ENCODE data around the gene TAP1. TPM values are rescaled to one million over a fixed set of nuclear protein-coding genes. Genes with fewer than 3 reads are reported as not detected.
A peak's percentile ranks its signal among the peaks of the same experiment; 100 is the strongest.

The TAP1 gene
- total and polyA plus RNA-seq, 8 donors = 7.8 to 32.1 (median 15.2) TPM

DNA sequence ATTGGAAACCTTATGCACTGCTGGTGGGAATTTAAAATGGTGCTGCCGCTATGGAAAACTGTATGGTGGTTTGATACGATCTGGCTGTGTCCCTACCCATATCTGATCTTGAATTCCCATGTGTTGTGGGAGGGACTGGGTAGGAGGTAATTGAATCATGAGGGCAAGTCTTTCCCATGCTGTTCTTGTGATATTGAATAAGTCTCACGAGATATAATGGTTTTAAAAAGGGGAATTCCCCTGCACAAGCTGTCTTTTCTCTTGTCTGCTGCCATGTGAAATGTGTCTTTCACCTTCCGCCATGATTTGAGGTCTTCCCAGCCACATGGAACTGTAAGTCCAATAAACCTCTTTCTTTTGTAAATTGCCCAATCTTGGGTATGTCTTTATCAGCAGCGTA, 19.8 kb downstream of the TAP1 start:
- Histone ChIP-seq H3K27me3 (no peaks in the 10 kb centered on the region), H3K9me3 (no peaks in the 10 kb centered on the region), H3K4me1 (peaks cover 0 to 3% (median 0%) of the 10 kb centered on the region in 3 donors), H3K36me3 (peaks cover 0 to 8% (median 7%) of the 10 kb centered on the region in 3 donors), H3K4me3 (no peak overlapping the region), H3K27ac (no peak overlapping the region)
- intact Hi-C loops (cut with DNase I) = no loop called here
- no peak for FAIRE-seq
- WGBS, 2 donors = 83 to 87% methylated on average over 5 of the region's 5 CpGs
- no peak for ATAC-seq
- no peak for DNase-seq
- TF ChIP-seq, protein P1, sequence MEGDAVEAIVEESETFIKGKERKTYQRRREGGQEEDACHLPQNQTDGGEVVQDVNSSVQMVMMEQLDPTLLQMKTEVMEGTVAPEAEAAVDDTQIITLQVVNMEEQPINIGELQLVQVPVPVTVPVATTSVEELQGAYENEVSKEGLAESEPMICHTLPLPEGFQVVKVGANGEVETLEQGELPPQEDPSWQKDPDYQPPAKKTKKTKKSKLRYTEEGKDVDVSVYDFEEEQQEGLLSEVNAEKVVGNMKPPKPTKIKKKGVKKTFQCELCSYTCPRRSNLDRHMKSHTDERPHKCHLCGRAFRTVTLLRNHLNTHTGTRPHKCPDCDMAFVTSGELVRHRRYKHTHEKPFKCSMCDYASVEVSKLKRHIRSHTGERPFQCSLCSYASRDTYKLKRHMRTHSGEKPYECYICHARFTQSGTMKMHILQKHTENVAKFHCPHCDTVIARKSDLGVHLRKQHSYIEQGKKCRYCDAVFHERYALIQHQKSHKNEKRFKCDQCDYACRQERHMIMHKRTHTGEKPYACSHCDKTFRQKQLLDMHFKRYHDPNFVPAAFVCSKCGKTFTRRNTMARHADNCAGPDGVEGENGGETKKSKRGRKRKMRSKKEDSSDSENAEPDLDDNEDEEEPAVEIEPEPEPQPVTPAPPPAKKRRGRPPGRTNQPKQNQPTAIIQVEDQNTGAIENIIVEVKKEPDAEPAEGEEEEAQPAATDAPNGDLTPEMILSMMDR (IDR thresholded peaks at IDR 0.05) = no peak

DNA sequence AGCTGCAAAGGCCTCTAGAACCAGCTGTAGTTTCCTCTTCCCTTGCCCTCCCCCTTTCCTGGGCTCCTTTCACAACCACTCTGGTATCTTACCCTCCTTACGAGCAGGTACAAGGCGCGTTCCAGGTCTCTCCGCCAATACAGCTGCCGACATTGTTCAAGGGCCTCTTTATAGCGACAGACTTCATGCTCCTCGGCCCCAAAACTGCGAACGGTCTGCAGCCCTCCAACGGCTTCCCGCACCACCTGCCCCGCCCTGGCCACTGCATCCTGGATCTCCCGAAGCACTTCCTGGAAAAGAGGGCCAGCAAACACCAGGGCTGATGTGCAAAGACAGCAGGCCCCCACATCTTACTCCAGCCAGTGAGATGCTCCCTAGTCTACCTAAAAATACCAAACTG, 21.0 kb downstream of the TAP1 start:
- intact Hi-C loops (cut with DNase I) = no loop called here
- no peak for DNase-seq

DNA sequence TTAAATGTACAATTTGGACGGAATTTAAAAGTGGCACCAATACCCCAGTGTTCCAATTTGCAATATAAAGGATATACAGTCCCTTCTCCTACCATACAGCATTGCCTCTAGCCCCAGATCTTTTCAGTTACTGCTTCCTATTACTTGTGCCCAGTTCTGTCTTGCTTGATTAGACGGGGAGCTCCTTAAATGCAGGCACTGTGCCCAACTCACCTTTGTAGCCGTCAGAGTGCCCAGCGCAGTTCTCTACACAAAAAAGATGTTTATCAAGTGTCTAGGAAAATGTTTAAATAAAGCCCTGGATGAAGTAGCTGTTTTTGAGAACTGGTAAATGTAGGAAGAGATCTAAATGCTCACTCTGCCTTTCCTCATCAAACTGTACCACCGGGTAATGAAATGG, 22.6 kb downstream of the TAP1 start:
- peaks cover 0 to 8% (median 7%) of the 10 kb centered on the region in 3 donors for H3K36me3 ChIP-seq
- FAIRE-seq (no peak), DNase-seq (no peak), ATAC-seq (no peak)
- TF ChIP-seq, protein P1 (IDR thresholded peaks at IDR 0.05) = no peak
- no peaks in the 10 kb centered on the region for H3K4me1 ChIP-seq
- intact Hi-C loops (cut with DNase I) = no loop called here
- no peak overlapping the region for H3K4me3 ChIP-seq
- no peaks in the 10 kb centered on the region for H3K9me3 ChIP-seq
- 85 to 87% methylated on average over 5 of the region's 5 CpGs for WGBS, 2 donors
- H3K27ac ChIP-seq = no peak overlapping the region
- no peaks in the 10 kb centered on the region for H3K27me3 ChIP-seq

More for the DNA sequence above, 21.0 kb downstream of the TAP1 start:
- Histone ChIP-seq H3K27me3 (no peaks in the 10 kb centered on the region), H3K9me3 (no peaks in the 10 kb centered on the region), H3K4me1 (peaks cover 0 to under 1% (median 0%) of the 10 kb centered on the region in 3 donors), H3K36me3 (peaks cover 0 to 8% (median 7%) of the 10 kb centered on the region in 3 donors), H3K27ac (no peak overlapping the region), H3K4me3 (no peak overlapping the region)
- no peak for FAIRE-seq
- 85 to 90% methylated on average over 13 of the region's 13 CpGs for WGBS, 2 donors
- TF ChIP-seq, protein P1 (IDR thresholded peaks at IDR 0.05) = no peak
- no peak for ATAC-seq

- H3K27ac ChIP-seq = no peak overlapping the region
- no peaks in the 10 kb centered on the region for H3K27me3 ChIP-seq
- no peak overlapping the region for H3K4me3 ChIP-seq
- peaks cover 0 to 4% (median 0%) of the 10 kb centered on the region in 3 donors for H3K4me1 ChIP-seq
- no peak for ATAC-seq
- FAIRE-seq = no peak
- H3K36me3 ChIP-seq = peaks cover 0 to 8% (median 7%) of the 10 kb centered on the region in 3 donors
- WGBS, 2 donors = 96% methylated on average over 3 to 5 of the region's 5 CpGs
- no peaks in the 10 kb centered on the region for H3K9me3 ChIP-seq
- intact Hi-C loops (cut with DNase I) = no loop called here
- DNase-seq = no peak
- TF ChIP-seq, protein P1 (IDR thresholded peaks at IDR 0.05) = no peak
Observed at GRCh38 chr6:32830017-32830416, 23.5 kb downstream of the TAP1 start.

- no peaks in the 10 kb centered on the region for H3K27me3 ChIP-seq
- no peak overlapping the region for H3K4me3 ChIP-seq
- H3K4me1 ChIP-seq = peaks cover 0 to 4% (median 0%) of the 10 kb centered on the region in 3 donors
- no peak for DNase-seq
- TF ChIP-seq, protein P1 (IDR thresholded peaks at IDR 0.05) = no peak
- ATAC-seq = peak in 1 of 4 donors; percentile 37
- H3K27ac ChIP-seq = no peak overlapping the region
- H3K9me3 ChIP-seq = no peaks in the 10 kb centered on the region
- no peak for FAIRE-seq
- peaks cover 0 to 8% (median 7%) of the 10 kb centered on the region in 3 donors for H3K36me3 ChIP-seq
- intact Hi-C loops (cut with DNase I) = loop anchor here in 2 of 3 donors (5.0 kb wide), 2 partner anchors 33 to 38 kb away; no protein-coding TSS in a partner anchor
- 72 to 79% methylated on average over 7 of the region's 7 CpGs for WGBS, 2 donors
Observed at GRCh38 chr6:32829495-32829894, 24.0 kb downstream of the TAP1 start.
